Activated naive CD4-positive, alpha-beta T cell treated with anti-CD3 and anti-CD28 coated beads, Interleukin-2, amount 50 U/mL, for 72 hours (primary cell): Measurements from ENCODE around the gene REXO5. TPM values are rescaled to one million over a fixed set of nuclear protein-coding genes. Genes with fewer than 3 reads are reported as not detected.
"Not testable (repeated sequence)": the region's sequence is repeated elsewhere in the genome, so short reads cannot be mapped to it uniquely, and the experiment has no call there.

Source experiments
- ATAC-seq, 2 donors: fragments of 150-1000 bp; cut with Tn5 transposase; 2 replicates each; pipeline ENCODE4 v1.10.0; 2021; ENCODE audit warnings: mild to moderate bottlenecking in 2 of 2, moderate library complexity in 2 of 2
- DNase-seq, 2 donors: peaks; one replicate each; pipeline ENCODE4 v3.0.0; 2021 to 2022; ENCODE audit warnings: low spot score in 2 of 2
- H3K27ac Mint-ChIP-seq, 2 donors: one replicate each; pipeline ENCODE4 v1.8.0; 2022; ENCODE audit warnings: mild to moderate bottlenecking in 2 of 2, mixed read lengths in 2 of 2
- H3K36me3 Mint-ChIP-seq, 2 donors: one replicate each; pipeline ENCODE4 v1.8.0; 2022; ENCODE audit warnings: mixed read lengths in 2 of 2
- H3K9me3 Mint-ChIP-seq, 2 donors: one replicate each; pipeline ENCODE4 v1.8.0; 2022; ENCODE audit warnings: mixed read lengths in 2 of 2
- total RNA-seq, 2 donors: library from RNA; stranded (reverse); gene quantifications; one replicate each; pipeline ENCODE4 v1.2.3, GENCODE V29; 2022

Gene REXO5
- total RNA-seq, 2 donors from 2014 or later, result 18.5 to 18.9 TPM

DNA sequence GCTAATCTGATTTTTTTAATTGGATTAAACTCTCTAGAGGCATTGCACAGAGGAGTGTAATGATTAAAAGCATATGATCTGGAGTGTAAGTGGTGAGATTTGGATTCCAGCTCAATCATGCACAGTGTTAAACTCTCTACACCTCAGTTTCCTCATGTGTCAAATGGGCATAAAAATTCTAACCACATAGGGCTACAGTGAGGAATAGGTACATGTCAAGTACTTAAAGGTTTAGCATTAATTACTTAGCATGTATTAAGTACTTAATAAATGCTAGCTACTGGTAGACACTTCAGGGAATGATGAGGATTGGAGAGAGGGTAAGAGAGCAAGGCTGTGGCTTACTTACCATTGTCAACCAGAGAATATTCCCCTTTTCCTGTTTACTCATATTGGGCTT is 17.2 kb upstream of the REXO5 start:
- H3K9me3 Mint-ChIP-seq, result no peaks in the 10 kb centered on the region
- ATAC-seq, result no peak
- no peak overlapping the region for H3K27ac Mint-ChIP-seq
- no peaks in the 10 kb centered on the region for H3K36me3 Mint-ChIP-seq
- DNase-seq, result no peak

DNA sequence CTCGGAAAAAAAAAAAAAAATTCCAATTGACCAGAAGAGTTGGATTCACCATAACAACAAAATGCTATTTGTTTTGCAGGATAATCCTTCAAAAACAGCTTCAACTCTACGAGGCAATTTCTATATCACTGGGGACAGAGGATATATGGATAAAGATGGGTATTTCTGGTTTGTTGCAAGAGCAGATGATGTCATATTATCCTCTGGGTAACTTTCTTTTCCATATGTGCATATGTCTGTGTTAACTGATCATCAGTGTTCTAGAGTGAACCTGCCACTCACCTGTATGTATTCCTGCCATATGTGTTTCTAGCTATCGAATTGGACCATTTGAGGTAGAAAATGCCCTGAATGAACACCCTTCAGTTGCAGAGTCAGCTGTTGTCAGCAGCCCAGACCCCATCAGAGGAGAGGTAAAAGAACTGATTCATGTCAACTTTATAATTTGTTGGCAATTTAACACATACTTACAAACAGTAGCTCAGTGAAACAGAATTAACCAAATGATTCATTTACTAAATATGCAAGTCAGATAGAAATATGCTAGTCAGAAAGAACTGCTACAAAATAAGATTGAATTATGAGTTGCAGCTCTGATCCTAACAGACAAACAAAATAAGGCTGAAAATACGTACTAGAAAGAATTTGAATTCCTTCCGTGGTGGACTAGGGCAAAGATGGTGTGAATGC is 14.3 kb upstream of the REXO5 start:
- Mint-ChIP-seq H3K36me3 (no peaks in the 10 kb centered on the region), H3K9me3 (no peaks in the 10 kb centered on the region), H3K27ac (no peak overlapping the region)
- ATAC-seq (no peak), DNase-seq (no peak)

DNA sequence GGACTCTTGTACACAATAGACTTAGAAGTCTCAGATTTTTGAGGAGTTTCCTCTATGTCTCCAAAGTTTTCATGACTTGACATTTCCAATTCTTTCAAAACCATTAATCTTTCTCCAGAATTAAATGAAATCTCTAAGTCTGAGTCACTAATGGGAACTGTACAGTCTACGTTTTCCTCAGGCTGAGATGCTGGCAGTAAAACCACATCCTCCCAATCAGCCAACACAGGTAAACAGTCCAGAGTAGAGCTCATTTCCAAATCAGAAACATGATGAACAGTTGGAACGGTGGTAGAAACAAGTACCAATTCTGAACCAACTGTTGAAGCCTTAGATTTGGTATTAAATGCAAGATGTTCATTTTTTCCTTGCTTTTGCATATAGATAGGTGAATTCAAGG is 8.0 kb upstream of the REXO5 start:
- Mint-ChIP-seq H3K36me3 (peaks cover 0 to 5% of the 10 kb centered on the region in 2 donors), H3K27ac (no peak overlapping the region), H3K9me3 (no peaks in the 10 kb centered on the region)
- DNase-seq (no peak), ATAC-seq (no peak)

DNA sequence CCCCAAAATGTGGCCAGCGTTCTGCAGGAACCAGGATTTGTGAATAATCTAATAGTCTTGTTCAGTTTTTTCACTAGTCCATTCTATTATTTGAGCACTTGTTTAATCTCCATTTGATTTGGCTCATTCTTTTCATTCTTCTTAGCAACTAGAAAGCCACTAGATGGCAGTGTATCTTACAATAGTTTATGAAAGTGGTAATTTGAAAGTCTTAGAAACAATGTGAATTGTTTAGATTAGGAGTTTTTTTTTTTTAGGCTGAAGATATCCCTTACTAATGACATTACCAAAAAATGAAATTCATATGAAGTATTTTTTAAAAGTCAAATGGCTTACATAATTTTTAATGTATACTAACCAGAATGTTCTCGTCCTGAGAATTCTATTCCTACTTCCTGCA is 6.7 kb upstream of the REXO5 start:
- Mint-ChIP-seq H3K9me3 (no peaks in the 10 kb centered on the region), H3K36me3 (peaks cover 0 to 5% of the 10 kb centered on the region in 2 donors), H3K27ac (no peak overlapping the region)
- no peak for DNase-seq
- no peak for ATAC-seq

DNA sequence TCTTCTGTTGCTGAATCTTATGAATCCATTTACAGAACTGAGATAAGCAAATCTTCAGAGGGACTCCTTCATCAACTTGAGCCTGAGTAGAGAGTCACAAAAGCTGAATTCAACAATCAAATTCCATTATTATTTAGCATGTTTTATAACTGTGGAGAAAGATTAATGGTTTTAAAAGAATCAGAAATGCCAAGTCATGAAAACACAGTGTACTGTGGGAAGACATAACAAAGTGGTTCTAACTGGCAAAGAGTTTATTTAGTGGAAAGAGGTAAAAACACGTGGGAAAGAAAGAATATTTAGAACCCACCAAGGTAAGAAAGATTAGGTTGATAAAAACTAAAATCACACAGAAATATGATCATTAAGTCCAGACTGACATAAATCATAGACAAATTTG is 5.0 kb upstream of the REXO5 start:
- no peak overlapping the region for H3K27ac Mint-ChIP-seq
- peaks cover under 1 to 5% of the 10 kb centered on the region in 2 donors for H3K36me3 Mint-ChIP-seq
- ATAC-seq, result no peak
- no peak for DNase-seq
- no peaks in the 10 kb centered on the region for H3K9me3 Mint-ChIP-seq

DNA sequence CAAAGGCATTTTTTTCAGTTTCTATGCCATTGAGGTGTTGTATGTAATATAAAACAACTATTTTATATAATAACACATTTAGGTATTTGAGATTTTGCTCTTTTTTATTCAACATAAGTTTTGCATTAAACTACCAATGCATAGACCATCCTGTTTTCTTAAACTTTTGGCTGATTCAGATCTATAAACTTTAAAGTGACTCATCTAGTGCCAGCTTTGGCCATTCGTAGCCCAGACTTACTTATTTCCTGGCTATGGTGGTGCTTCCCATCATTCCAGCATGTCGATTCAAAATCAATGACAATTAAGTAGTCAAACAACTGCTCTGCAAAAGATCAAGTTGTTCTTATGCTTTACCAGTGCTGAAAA is 3.2 kb upstream of the REXO5 start:
- DNase-seq (no peak), ATAC-seq (no peak)
- Mint-ChIP-seq H3K36me3 (peaks cover 8 to 18% of the 10 kb centered on the region in 2 donors), H3K27ac (peak overlapping the region in 1 of 2 donors; percentile 57), H3K9me3 (no peaks in the 10 kb centered on the region)

DNA sequence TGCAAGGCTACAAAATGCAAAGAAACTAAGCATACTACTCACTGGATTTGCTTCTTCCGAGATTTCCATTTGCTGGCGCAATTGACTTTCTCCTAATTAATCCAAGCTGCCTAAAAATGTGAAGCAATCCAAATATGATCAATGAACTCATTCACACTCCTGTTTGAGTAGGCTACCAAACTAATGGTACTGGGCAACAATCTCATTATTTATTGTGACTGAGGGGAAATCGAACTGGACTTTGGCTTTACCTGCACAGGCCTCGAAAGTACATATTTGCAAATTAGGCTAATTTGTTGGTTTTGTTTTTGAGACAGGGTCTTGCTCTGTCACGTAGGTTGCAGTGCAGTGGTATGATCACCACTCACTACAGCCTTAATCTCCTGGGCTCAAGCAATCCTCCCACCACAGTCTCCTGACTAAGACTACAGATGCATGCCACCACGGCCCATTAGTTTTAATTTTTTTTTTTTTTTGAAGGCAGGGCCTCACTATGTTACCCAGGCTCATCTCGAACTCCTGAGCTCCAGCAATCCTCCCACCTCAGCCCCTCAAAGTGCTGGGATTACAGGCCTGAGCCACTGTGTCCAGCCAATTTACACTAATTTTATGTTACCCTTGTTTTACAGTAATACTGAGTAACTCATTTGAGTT is 2.6 kb upstream of the REXO5 start:
- ATAC-seq (no peak), DNase-seq (no peak)
- H3K9me3 Mint-ChIP-seq, result no peaks in the 10 kb centered on the region
- H3K36me3 Mint-ChIP-seq, result peaks cover 8 to 20% of the 10 kb centered on the region in 2 donors
- H3K27ac Mint-ChIP-seq, result peak overlapping the region in 1 of 2 donors; percentile 57

DNA sequence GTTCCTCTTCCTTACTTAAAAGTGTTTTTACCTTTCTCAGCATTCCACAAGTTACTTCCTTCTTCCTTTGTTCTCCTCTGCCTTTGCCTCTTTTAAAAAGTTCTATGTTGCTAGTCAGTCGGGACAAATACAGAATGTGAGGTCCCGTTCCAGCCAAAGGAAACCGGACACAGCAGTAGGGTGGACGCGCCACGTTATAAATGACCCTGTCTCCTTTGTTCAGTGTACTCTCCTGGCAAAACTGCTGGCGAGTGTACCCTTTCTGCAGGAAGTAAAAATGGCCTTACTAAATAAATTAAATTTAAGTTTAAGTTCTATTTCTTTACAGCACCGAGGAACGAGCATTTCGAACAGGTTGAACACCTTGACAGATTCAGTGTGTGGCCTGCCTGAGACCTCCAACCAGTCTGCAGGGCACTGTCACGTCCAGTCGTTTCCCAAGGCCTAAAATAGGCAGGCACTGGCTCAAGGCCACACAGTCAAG is 601 bp upstream of the REXO5 start:
- Mint-ChIP-seq H3K27ac (peak overlapping the region; percentile 66 to 98), H3K36me3 (peaks cover 8 to 20% of the 10 kb centered on the region in 2 donors)
- not testable (repeated sequence) for DNase-seq, H3K9me3 Mint-ChIP-seq
- ATAC-seq, result peak in 1 of 2 donors; percentile 43

DNA sequence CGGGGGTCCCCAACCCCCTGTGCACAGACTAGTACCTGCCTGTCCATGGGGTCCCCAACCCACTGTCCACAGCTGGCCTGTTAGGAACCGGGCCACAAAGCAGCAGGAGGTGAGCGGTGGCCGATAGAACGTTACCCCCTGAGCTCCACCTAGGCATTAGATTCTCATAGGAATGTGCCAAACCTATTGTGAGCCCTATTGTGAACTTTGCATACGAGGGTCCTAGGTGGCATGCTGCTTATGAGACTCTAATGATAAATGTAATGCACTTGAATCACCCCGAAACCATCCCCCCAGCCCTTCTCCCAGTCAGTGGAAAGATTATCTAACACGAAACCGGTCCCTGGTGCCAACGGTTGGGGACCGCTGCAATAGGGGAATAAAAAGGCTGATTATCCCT is 1.5 kb downstream of the REXO5 start:
- H3K27ac Mint-ChIP-seq, result peak overlapping the region; percentile 86 to 98
- no peak for DNase-seq
- H3K36me3 Mint-ChIP-seq, result peaks cover 8 to 20% of the 10 kb centered on the region in 2 donors
- ATAC-seq, result no peak
- H3K9me3 Mint-ChIP-seq, result no peaks in the 10 kb centered on the region

DNA sequence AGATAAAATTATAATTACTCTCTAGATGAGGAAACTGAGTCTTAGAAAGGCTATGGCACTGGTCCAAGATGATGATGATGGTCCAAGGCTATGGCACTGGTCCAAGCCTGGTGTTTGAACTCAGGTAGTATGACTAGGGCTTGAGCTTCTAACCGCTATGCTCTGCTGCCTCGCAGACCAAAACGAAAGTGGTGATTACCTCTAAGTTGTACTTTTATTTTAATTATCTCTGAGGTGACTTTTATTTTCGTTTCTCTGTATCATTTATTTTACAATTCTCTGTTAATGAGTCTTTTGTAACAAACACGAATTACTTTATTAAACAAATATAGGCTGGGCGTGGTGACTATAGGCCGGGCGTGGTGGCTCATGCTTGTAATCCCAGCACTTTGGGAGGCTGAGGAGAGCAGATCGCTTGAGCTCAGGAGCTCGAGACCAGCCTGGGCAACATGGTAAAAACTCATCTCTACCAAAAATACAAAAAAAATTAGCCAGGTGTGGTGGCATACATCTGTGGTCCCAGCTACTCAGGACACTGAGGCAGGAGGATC is 5.6 kb downstream of the REXO5 start:
- no peaks in the 10 kb centered on the region for H3K9me3 Mint-ChIP-seq
- ATAC-seq, result no peak

DNA sequence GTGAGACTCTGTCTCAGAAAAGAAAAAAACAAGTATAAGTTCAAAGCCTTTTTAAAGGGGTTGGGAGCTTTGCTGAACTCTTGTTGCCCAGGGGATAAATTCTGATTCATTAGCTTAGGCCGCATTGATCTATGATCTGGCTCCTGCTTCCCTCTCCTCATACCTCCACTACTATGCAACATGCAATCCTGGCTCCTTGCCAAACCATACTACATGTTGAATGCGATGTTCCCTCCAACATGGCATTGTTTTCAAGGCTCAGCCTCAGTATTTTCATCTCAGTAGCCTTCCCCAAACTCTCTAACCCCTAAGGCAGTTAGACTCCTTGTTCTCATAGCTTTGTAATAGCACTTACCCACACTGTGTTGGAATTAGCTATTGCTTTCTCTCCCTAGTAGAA is 6.2 kb downstream of the REXO5 start:
- no peak overlapping the region for H3K27ac Mint-ChIP-seq
- peaks cover 7 to 12% of the 10 kb centered on the region in 2 donors for H3K36me3 Mint-ChIP-seq
- DNase-seq, result no peak
- H3K9me3 Mint-ChIP-seq, result no peaks in the 10 kb centered on the region
- no peak for ATAC-seq

More for the DNA sequence above, 5.6 kb downstream of the REXO5 start:
- Mint-ChIP-seq H3K36me3 (peaks cover 12 to 13% of the 10 kb centered on the region in 2 donors), H3K27ac (no peak overlapping the region)
- DNase-seq, result no peak

DNA sequence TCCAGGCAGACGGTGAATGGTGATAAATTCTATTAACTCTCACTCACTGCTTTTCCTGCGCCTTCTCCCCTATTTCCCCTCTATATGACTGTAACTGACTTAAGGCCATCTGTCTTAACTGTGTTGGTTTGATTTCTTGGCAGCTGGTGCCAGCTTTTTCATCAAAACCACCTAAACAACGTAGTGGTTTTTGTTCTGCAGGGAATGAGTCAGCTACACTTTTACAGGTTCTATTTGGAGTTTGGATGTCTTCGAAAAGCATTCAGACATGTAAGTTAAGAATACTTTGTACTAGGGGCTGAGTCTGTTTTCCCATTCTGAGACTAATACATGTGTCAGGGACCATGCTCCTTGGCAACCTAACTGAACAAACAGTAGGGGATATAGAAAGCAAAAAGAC is 8.5 kb downstream of the REXO5 start:
- peak; percentile 51 to 89 for ATAC-seq
- no peak overlapping the region for H3K27ac Mint-ChIP-seq
- peaks cover 0 to 12% of the 10 kb centered on the region in 2 donors for H3K36me3 Mint-ChIP-seq
- DNase-seq, result no peak
- no peaks in the 10 kb centered on the region for H3K9me3 Mint-ChIP-seq

DNA sequence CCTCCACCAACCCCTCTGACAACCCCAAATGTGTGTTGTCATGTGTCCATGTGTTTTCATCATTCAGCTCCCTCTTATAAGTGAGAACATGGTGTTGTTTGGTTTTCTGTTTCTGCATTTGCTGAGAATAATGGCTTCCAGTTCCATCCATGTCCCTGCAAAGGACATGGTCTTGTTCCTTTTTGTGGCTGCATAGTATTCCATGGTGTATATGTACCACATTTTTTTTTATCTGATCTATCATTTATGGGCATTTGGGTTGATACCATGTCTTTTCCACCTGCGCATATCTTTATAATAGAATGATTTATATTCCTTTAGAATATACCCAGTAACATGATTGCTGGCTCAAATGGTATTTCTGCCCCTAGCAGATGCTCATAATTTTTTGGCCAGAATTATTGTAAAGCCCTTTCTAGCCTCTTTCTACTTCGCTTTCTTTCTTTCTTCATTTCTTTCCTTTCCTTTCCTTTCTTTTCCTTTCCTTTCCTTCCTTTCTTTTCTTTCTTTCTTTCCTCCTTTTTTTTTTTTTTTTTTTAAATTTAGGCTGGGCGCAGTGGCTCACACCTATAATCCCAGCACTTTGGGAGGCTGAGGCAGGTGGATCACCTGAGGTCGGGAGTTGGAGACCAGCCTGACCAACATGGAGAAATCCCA is 12.7 kb downstream of the REXO5 start:
- DNase-seq (no peak), ATAC-seq (no peak)
- no peak overlapping the region for H3K27ac Mint-ChIP-seq
- H3K36me3 Mint-ChIP-seq, result peaks cover 0 to 31% of the 10 kb centered on the region in 2 donors
- H3K9me3 Mint-ChIP-seq, result no peaks in the 10 kb centered on the region

DNA sequence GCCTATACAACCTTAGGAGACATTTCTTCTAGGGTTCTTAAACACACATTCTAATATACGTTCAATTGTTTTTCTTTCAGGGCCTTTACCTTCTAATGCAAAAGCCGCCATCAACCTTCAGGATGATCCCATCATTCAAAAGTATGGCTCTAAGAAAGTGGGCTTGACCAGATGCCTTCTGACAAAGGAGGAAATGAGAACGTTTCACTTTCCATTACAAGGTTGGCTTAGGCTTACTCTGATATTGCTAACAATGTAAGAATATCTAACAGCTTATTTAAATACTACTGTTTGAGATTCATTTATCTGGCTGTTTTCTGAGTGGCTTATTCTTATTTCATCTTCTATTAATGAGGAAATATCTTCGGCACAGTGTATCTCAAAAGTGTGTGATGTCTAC is 15.4 kb downstream of the REXO5 start:
- Mint-ChIP-seq H3K9me3 (no peaks in the 10 kb centered on the region), H3K27ac (no peak overlapping the region), H3K36me3 (peaks cover 0 to 35% of the 10 kb centered on the region in 2 donors)
- ATAC-seq (no peak), DNase-seq (no peak)

DNA sequence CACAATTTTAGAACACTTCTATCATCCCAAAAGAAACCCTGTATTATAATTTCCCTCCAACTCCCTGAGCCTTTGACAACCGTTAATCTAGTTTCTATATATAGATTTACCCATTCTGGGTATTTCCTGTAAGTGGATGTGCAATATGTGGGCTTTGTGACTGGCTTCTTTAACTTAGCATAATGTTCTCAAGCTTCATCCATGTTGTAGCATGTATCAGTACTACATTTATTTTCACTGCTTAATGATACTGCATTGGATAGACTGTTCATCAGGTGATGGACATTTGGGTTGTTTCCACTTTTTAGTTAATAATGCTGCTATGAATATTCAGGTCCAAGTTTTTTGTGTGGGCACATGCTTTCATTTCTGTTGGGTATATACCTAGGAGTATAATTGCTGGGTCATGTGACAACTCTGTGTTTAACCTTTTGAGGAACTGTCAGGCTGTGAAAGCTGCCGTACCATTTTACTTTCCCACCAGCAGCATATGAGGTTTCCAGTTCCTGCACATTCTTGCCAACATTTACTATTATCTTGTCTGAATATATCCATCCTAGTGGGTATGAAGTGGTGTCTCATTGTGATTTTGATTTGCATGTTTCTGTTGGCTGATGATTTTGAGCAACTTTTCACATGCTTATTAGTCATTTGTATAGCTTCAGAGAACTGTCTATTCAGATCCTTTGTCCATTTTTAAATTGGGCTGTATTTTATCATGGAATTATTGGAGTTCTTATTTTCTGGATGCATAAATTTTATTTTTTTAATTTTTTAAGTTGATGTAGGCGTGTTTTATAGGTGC is 16.4 kb downstream of the REXO5 start:
- H3K27ac Mint-ChIP-seq, result no peak overlapping the region
- no peak for DNase-seq
- no peaks in the 10 kb centered on the region for H3K9me3 Mint-ChIP-seq
- no peak for ATAC-seq
- H3K36me3 Mint-ChIP-seq, result peaks cover 0 to 35% of the 10 kb centered on the region in 2 donors

DNA sequence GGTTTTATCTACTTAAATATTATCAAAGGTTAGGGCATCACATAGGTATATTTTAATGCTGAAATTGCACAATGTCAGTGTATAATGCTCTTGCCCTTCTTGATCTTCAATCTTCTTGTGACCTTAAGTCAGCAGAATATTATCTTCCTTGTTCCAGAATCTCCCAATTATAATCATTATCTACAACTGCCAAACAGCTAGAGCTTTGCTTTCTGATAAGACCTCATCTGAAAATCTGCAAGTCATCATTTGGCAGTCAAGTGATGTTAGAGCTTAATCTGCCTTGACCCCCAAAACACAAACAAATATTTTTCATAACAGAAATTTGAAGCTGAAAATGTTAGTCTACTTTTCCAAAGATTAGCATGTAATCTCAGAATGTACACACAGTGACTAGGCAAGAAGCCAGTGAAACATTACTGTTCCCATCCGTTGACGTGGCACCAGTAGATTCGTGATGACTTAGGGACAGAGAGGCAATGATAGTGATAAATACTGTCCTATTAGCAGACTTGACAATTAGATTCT is 19.8 kb downstream of the REXO5 start:
- no peak overlapping the region for H3K27ac Mint-ChIP-seq
- ATAC-seq, result no peak
- no peaks in the 10 kb centered on the region for H3K9me3 Mint-ChIP-seq
- DNase-seq, result no peak
- H3K36me3 Mint-ChIP-seq, result peaks cover 0 to 35% of the 10 kb centered on the region in 2 donors
